ENCODE results near the gene TAS2R20. TPM values are rescaled to one million over a fixed set of nuclear protein-coding genes. Genes with fewer than 3 reads are reported as not detected.
A peak's percentile ranks its signal among the peaks of the same experiment; 100 is the strongest.

The TAS2R20 gene
- total RNA-seq, 1 experiment from 2014 or later: 1.3 TPM

GRCh38 chr12:11026118-11026517 lies 28.0 kb upstream of the TAS2R20 start:
- Mint-ChIP-seq H3K27me3 (ENCODE audit: low read depth) (no peaks in the 10 kb centered on the region), H3K27ac (no peak overlapping the region), H3K36me3 (ENCODE audit: insufficient read depth in 1 of 3, low read depth in 3 of 3) (peaks cover 10 to 13% (median 12%) of the 10 kb centered on the region in 3 experiments), H3K4me3 (no peak overlapping the region), H3K9me3 (peaks cover 0 to 4% of the 10 kb centered on the region in 2 experiments; a peak in 2 of 5 replicates), H3K4me1 (no peaks in the 10 kb centered on the region)
- no peak overlapping the region for H4K91ac ChIP-seq (ENCODE audit: insufficient read length, low read depth, low read length)
- H2BK15ac ChIP-seq (ENCODE audit: low read depth, low read length): no peak overlapping the region
- no peak overlapping the region for H3K18ac ChIP-seq (ENCODE audit: insufficient read length, low read depth, low read length)
- no peak overlapping the region for H4K8ac ChIP-seq (replicated peaks; ENCODE audit: insufficient read length, low read depth, low read length)
- H3K23ac ChIP-seq (ENCODE audit: insufficient read length, low read depth, low read length): no peak overlapping the region
- no peak overlapping the region for H2BK12ac ChIP-seq (ENCODE audit: insufficient read length, low read depth, low read length)
- H3K23me2 ChIP-seq (ENCODE audit: insufficient read length, low read depth, low read length, poor library complexity, severe bottlenecking): no peaks in the 10 kb centered on the region
- no peak overlapping the region for H3K56ac ChIP-seq (ENCODE audit: insufficient read length, low read depth, low read length)
- no peak overlapping the region for H2AFZ ChIP-seq (ENCODE audit: low read length)
- TF ChIP-seq CTCF (conservative IDR thresholded peaks at IDR 0.05): peak; percentile 67
- H3K4ac ChIP-seq (ENCODE audit: low read depth, low read length): no peak overlapping the region
- no peaks in the 10 kb centered on the region for H3K79me2 ChIP-seq (ENCODE audit: insufficient read depth, low read length)
- H4K5ac ChIP-seq (ENCODE audit: insufficient read length, low read depth, low read length): no peak overlapping the region
- H2AK5ac ChIP-seq (ENCODE audit: insufficient read length, low read length): no peak overlapping the region
- H2BK5ac ChIP-seq (ENCODE audit: insufficient read length, low read length): no peak overlapping the region
- no peaks in the 10 kb centered on the region for H3K9me3 ChIP-seq (ENCODE audit: control insufficient read depth, low read depth, low read length)
- no peaks in the 10 kb centered on the region for H4K20me1 ChIP-seq (ENCODE audit: control insufficient read depth, insufficient read depth, insufficient read length)
- no peak overlapping the region for H3K27ac ChIP-seq (ENCODE audit: insufficient read length, low read depth, low read length)
- H3K4me2 ChIP-seq (ENCODE audit: insufficient read depth, insufficient read length, low read length): no peak overlapping the region
- H2BK120ac ChIP-seq (ENCODE audit: low read depth, low read length, poor library complexity, severe bottlenecking): no peak overlapping the region
- H2BK20ac ChIP-seq (ENCODE audit: low read depth, low read length, poor library complexity, severe bottlenecking): no peak overlapping the region
- peak; percentile 83 for DNase-seq
- no peak overlapping the region for H3T11ph ChIP-seq (ENCODE audit: low read length)
- no peak overlapping the region for H3K14ac ChIP-seq (ENCODE audit: insufficient read depth, low read length)
- no peak overlapping the region for H3K9ac ChIP-seq (ENCODE audit: extremely low read depth, insufficient read length, low read length)
- no peaks in the 10 kb centered on the region for H3K27me3 ChIP-seq (ENCODE audit: insufficient read depth, low read length)
- no peaks in the 10 kb centered on the region for H3K79me1 ChIP-seq (ENCODE audit: insufficient read depth, low read depth, low read length, poor library complexity, severe bottlenecking)
- H3K4me1 ChIP-seq (ENCODE audit: insufficient read depth, low read length): no peaks in the 10 kb centered on the region
- WGBS (ENCODE audit: extremely low coverage, insufficient read length, low lambda C conversion rate): no CpG with 5 or more reads among the region's 6 CpGs
